HuH-7.5 (cell line): ENCODE results near the gene RPUSD1.
"Not testable (repeated sequence)": the region's sequence is repeated elsewhere in the genome, so short reads cannot be mapped to it uniquely, and the experiment has no call there.

Experiments used
- DNase-seq: peaks from one replicate; pipeline ENCODE4 v3.0.0; 2011; ENCODE audit warnings: low spot score

RPUSD1 gene

GRCh38 chr16:766008-766819, 22.0 kb downstream of the RPUSD1 start:
- DNase-seq = no peak

- DNase-seq = no peak
These were observed 22.7 kb downstream of the RPUSD1 start for GRCh38 chr16:765488-765865.

- no peak for DNase-seq
These were observed 23.2 kb downstream of the RPUSD1 start for GRCh38 chr16:764848-765487.

DNA sequence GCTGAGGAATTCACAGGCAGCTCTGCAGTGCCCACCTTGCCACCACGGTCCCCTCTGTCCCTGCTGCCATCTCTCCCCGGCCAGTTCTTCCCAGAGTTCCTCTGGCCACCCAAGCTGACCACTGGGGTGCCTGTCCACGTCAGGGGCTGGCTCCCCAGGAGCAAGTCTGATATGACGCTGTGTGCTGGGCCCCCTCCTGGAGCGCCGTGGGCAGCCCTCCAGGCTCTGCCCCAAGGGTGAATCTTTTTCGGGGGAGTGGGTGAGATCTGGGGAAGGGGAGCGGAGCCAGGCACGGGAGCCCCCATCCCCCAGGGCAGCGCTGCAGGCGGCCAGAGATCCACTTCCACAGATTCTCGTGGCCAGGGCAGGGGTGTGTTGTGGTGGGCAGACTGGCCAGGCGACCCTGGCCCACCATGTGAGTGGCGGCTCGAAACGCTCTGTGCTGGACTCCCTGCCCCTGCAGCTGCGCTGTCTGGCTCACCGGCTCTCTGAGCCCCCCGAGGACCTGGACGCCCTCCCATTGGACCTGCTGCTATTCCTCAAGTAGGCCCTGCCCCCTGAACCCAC, 23.9 kb downstream of the RPUSD1 start:
- no peak for DNase-seq

DNA sequence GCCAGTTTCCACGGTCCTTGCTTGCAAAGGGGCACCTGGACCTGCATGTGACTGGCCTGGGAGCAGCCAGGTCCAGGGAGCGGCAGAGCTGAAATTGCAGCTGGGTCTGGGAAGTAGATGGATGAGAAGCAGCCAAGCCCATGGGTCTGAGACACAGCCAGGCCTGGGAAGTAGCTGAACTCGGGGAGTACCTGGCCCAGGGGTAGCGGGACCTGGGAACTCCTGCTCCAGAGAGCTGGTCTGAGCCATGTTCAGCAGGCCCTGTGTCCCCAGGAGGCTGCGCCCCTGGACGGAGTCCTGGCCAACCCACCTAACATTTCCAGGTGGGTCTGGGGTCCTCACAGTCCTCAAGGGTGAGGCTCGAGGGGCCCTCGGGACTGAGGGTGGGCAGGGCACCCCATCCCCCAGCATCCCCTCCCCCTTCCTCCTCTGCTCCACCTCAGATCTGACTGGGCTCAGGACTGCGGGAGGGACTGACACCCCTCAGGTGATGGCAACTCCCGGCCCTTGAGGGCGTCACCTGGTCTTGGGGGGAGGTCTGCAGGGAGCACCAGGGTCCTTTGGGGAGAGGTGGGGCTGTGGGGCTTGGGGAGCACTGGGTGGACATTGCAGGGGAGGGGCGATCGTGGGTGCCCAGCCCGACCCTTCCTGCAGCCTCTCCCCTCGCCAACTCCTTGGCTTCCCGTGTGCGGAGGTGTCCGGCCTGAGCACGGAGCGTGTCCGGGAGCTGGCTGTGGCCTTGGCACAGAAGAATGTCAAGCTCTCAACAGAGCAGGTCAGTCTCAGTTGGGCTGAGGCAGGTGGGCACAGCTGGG, 24.6 kb downstream of the RPUSD1 start:
- no peak for DNase-seq

DNA sequence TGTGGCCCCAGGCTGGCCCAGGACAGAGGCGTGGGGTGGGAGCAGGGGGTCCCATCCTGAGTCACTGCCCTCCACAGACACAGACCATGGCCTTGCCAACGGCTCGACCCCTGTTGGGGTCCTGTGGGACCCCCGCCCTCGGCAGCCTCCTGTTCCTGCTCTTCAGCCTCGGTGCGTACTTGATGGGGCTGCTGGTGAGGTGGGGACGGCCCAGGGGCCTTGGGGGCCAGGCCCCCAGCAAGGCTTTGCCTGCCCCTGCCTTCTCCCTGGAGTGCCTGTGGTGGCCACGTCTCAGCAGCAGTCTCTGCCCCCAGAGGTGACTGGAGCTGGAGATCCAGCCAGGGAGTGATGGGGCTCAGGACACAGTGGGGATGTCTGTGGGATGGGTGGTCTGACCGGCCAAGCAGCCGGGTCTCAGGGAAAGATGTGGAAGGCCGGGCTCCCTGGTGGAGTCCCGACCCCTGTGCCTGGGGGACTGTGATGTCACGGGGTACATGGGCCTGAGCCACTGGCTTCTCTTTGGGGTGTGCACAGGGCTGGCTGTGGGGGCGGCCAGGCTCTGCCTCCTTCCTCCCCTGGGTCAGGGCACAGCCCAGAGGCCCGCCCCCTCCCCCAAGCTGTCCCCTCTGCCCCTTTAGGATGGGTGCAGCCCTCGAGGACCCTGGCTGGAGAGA, 25.4 kb downstream of the RPUSD1 start:
- DNase-seq = no peak

- no peak for DNase-seq
These were observed 26.3 kb downstream of the RPUSD1 start for GRCh38 chr16:761625-762513.

- no peak for DNase-seq
These were observed 27.4 kb downstream of the RPUSD1 start, which contains the start of gene MSLN for GRCh38 chr16:760545-761343. Gene MSLN (plus strand): TSS chr16:760734. CDS start chr16:762681, 1,947 bp downstream.

- no peak for DNase-seq
These were observed 28.1 kb downstream of the RPUSD1 start for GRCh38 chr16:760065-760464.

DNA sequence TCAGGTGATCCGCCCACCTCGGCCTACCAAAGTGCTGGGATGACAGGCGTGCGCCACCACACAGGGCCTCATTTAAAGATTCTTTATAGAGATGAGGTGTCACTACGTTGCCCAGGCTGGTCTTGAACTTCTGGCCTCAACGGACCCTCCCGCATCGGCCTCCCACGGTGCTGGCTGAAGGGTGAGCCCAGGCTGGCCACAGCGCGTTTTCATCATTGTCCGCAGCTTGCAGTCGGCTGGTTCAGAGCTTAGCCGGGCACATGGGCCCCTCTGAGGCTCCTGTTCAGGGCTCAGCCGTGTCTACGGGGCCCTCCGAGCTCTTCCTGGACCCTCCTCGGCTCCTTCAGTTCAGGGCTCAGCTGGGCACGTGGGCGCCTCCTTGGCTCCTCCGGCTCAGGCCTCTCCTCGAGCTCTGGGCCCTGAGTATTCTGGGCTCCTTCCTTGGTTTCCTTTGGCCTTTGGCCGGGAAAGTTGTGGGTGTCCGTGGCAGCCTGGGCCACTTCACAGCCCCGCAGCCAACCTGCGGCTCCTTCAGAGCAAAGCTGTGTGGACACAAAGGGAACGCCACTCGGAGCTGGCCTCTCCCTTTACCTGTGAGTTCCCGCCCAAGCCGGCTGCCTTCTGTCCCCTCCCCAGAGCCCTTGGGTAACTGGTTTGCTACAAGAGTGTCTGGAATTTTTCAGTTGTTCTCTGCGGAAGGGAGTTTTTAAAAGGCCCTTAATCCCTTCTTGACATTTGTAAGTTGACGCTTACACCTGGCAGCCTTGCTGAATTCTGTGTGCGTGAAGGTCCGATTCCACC, 28.9 kb downstream of the RPUSD1 start:
- DNase-seq = no peak

- no peak for DNase-seq
These were observed 31.8 kb downstream of the RPUSD1 start for GRCh38 chr16:756428-756827.

DNA sequence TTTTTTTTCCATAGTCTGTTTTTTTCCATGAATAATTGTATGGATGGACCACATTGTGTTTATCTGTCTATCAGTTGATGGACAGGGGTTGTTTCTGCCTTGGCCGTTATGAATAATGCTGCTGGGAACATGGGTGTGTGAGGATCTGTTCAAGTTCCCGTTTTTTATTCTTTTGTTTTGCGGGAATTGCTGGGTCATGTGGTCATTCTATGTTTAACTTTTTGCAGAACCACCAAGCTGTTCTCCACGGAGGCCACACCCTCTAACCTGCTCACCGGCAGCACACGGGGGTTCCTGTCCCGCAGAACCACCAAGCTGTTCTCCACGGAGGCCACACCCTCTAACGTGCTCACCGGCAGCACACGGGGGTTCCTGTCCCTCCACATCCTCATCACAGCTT, 33.5 kb downstream of the RPUSD1 start:
- DNase-seq = no peak

GRCh38 chr16:754121-754607, 34.0 kb downstream of the RPUSD1 start:
- DNase-seq = not testable (repeated sequence)

GRCh38 chr16:752007-752312, 36.2 kb downstream of the RPUSD1 start:
- no peak for DNase-seq

DNA sequence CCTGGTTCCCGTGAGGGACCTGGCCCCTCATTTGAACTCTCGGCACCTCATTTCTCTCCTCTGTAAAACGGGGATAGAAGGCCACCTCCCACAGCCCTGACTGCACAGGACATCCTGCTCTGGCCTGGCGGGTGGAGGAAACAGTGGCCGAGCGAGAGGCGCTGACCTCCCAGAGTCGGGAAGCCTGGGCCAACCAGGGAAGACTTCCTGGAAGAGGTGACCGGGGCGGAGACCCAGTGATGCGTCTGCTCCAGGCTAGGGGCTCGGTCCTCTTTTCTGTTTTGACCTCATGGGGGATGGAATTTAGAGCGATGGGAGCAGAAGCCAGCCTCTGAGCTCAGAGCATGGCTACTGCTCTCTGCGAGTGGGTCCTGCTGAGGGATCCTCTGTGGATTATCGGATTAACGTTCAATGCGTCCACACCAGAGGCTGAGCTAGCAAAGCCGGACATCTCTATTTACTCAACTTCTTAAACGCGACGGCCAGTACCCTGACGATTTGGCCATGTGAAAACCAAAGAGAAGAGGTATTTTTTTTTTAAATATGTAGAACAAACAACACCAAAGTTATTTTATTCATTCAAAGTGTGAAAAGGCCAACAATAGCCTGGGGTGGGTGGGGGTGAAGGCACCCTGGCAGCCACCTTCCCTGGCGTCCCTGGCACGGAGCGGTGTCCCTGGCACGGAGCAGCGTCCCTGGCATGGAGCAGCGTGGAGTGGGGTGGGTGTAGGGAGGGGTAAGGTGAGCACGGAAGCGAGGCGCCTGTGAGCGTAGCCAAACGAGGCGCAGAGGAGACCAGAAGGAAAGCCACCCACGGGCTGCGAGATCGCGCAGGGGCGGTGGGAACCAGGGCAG, 36.8 kb downstream of the RPUSD1 start:
- no peak for DNase-seq

DNA sequence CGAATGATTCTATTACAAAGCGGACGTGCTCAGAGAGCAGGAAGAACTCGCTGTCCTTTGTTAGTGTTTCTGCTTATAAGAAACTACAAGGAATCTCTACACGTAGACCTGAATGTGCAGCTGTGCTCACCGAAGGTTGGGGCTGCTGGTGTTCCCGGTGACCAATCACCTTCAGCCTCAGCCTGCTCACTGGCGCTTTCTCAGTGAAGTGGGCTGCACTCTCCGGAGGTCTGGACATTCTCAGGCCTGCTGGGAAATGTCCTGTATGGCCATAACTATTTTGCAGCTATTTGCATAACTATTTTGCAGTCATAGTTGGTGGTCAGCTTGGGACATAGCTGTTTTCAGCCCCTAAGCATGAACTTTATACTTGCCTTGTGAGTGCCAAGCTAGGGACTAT, 37.7 kb downstream of the RPUSD1 start:
- no peak for DNase-seq

- no peak for DNase-seq
These were observed 39.2 kb downstream of the RPUSD1 start for GRCh38 chr16:749010-749409.
